Mesenchymal stem cell (in vitro differentiated cells and primary cell): ENCODE measurements around the gene ZFTA.
"Not testable (repeated sequence)": the region's sequence is repeated elsewhere in the genome, so short reads cannot be mapped to it uniquely, and the experiment has no call there.

Experiments
- DNase-seq: peaks from one replicate; pipeline ENCODE4 v3.0.0-alpha.2; 2013
- H2AFZ ChIP-seq: one replicate; pipeline ENCODE4 v1.6.1; 2013; ENCODE audit warnings: low read depth, mild to moderate bottlenecking, control low read depth, inconsistent platforms, low read length, moderate library complexity
- H2AK5ac ChIP-seq: 2 replicates; pipeline ENCODE4 v1.6.1; 2013; ENCODE audit warnings: low read length, moderate library complexity, mild to moderate bottlenecking, inconsistent platforms; ENCODE audit not compliant: severe bottlenecking
- H2BK120ac ChIP-seq: one replicate; pipeline ENCODE4 v1.6.1; 2013; ENCODE audit warnings: low read depth, mild to moderate bottlenecking, inconsistent platforms, low read length, moderate library complexity
- H2BK12ac ChIP-seq, 2 experiments: one replicate each; pipeline ENCODE4 v1.6.1; 2013; ENCODE audit warnings: inconsistent platforms in 2 of 2, low read length in 2 of 2, mild to moderate bottlenecking in 2 of 2, moderate library complexity in 2 of 2, control low read depth in 1 of 2
- H2BK15ac ChIP-seq: one replicate; pipeline ENCODE4 v1.6.1; 2013; ENCODE audit warnings: mild to moderate bottlenecking, low read depth, inconsistent platforms; ENCODE audit not compliant: poor library complexity, severe bottlenecking
- H2BK5ac ChIP-seq: 2 replicates; pipeline ENCODE4 v1.6.1; 2013; ENCODE audit warnings: low read depth, mild to moderate bottlenecking, low read length, control low read depth, inconsistent platforms; ENCODE audit not compliant: poor library complexity, severe bottlenecking
- H3K14ac ChIP-seq, 2 experiments: one replicate each; pipeline ENCODE4 v1.6.1; 2013; ENCODE audit warnings: inconsistent platforms in 2 of 2, low read length in 2 of 2, control low read depth in 1 of 2, mild to moderate bottlenecking in 1 of 2, moderate library complexity in 1 of 2
- H3K18ac ChIP-seq, 2 experiments: one replicate each; pipeline ENCODE4 v1.6.1; 2013; ENCODE audit warnings: inconsistent platforms in 2 of 2, low read length in 2 of 2, control low read depth in 1 of 2, low read depth in 1 of 2, mild to moderate bottlenecking in 1 of 2
- H3K23ac ChIP-seq, 2 experiments: one replicate each; pipeline ENCODE4 v1.6.1; 2013; ENCODE audit warnings: inconsistent platforms in 2 of 2, low read length in 2 of 2, mild to moderate bottlenecking in 2 of 2, moderate library complexity in 2 of 2, control low read depth in 1 of 2
- H3K27ac ChIP-seq: 2 replicates; pipeline ENCODE4 v1.5.1; 2013; ENCODE audit warnings: mild to moderate bottlenecking, moderate library complexity, low read length, control low read depth, inconsistent platforms; ENCODE audit not compliant: poor library complexity, severe bottlenecking
- H3K27me3 ChIP-seq, 2 experiments: 2 replicates each; pipeline versions ENCODE4 v1.6.1 to v1.7.0; 2013; ENCODE audit warnings: low read length in 2 of 2, mild to moderate bottlenecking in 2 of 2, moderate library complexity in 2 of 2, control low read depth in 1 of 2, inconsistent platforms in 1 of 2; ENCODE audit not compliant: control insufficient read depth in 1 of 2, insufficient read depth in 1 of 2
- H3K36me3 ChIP-seq, 2 experiments: 2 replicates each; pipeline versions ENCODE4 v1.6.1 to v1.7.0; 2013; ENCODE audit warnings: low read length in 2 of 2, control low read depth in 1 of 2, inconsistent platforms in 1 of 2, low read depth in 1 of 2, mild to moderate bottlenecking in 1 of 2; ENCODE audit not compliant: insufficient read depth in 2 of 2, control insufficient read depth in 1 of 2
- H3K4ac ChIP-seq, 2 experiments: one replicate each; pipeline ENCODE4 v1.6.1; 2013; ENCODE audit warnings: inconsistent platforms in 2 of 2, low read length in 2 of 2, mild to moderate bottlenecking in 2 of 2, moderate library complexity in 2 of 2, control low read depth in 1 of 2, low read depth in 1 of 2
- H3K4me1 ChIP-seq: 2 replicates; pipeline ENCODE4 v1.6.1; 2013; ENCODE audit warnings: low read depth, low read length, control low read depth; ENCODE audit not compliant: control insufficient read depth, insufficient read depth
- H3K4me2 ChIP-seq: 2 replicates; pipeline ENCODE4 v1.6.1; 2013; ENCODE audit warnings: low read length, mild to moderate bottlenecking, inconsistent platforms; ENCODE audit not compliant: poor library complexity, severe bottlenecking
- H3K4me3 ChIP-seq, 2 experiments: 2 replicates each; pipeline versions ENCODE4 v1.5.1 to v1.7.0; 2013; ENCODE audit warnings: low read length in 2 of 2, mild to moderate bottlenecking in 2 of 2, control low read depth in 1 of 2, low read depth in 1 of 2; ENCODE audit not compliant: insufficient read depth in 1 of 2
- H3K79me1 ChIP-seq: replicated peaks from 2 replicates; pipeline ENCODE4 v1.6.1; 2013; ENCODE audit warnings: mild to moderate bottlenecking, control low read depth, low read length, inconsistent platforms; ENCODE audit not compliant: poor library complexity, severe bottlenecking
- H3K9ac ChIP-seq: 2 replicates; pipeline ENCODE4 v1.7.0; 2013; ENCODE audit warnings: mild to moderate bottlenecking, low read length, moderate library complexity
- H3K9me3 ChIP-seq: 2 replicates; pipeline ENCODE4 v1.7.0; 2013; ENCODE audit warnings: mild to moderate bottlenecking, low read length; ENCODE audit not compliant: control insufficient read depth
- H4K8ac ChIP-seq: one replicate; pipeline ENCODE4 v1.6.1; 2013; ENCODE audit warnings: inconsistent platforms, mild to moderate bottlenecking, low read length, moderate library complexity
- H4K91ac ChIP-seq: one replicate; pipeline ENCODE4 v1.6.1; 2013; ENCODE audit warnings: mild to moderate bottlenecking, low read length, inconsistent platforms
- WGBS: methylation state at CpG from one replicate; pipeline ENCODE4 v1.1.7; 2013; ENCODE audit warnings: mixed read lengths; 5-methylcytosine and 5-hydroxymethylcytosine counted together

Gene ZFTA

DNA sequence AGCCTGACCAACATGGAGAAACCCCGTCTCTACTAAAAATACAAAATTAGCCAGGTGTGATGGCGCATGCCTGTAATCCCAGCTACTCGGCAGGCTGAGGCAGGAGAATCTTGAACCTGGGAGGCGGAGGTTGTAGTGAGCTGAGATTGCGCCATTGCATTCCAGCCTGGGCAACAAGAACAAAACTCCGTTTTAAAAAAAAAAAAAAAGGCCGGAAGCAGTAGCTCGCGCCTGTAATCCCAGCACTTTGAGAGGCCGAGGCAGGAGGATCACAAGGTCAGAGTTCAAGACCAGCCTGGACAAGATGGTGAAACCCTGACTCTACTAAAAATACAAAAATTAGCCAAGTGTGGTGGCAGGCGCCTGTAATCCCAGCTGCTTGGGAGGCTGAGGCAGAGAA lies 41.8 kb upstream of the ZFTA start:
- H4K91ac ChIP-seq, H3K23ac ChIP-seq, H3K4me1 ChIP-seq, H3K27ac ChIP-seq, H2BK120ac ChIP-seq, H3K4ac ChIP-seq, H2BK5ac ChIP-seq, H4K8ac ChIP-seq, H3K9me3 ChIP-seq, H3K14ac ChIP-seq, H3K4me2 ChIP-seq, H3K36me3 ChIP-seq, H3K18ac ChIP-seq, H3K79me1 ChIP-seq, H3K9ac ChIP-seq, H2AFZ ChIP-seq, H2AK5ac ChIP-seq, H3K27me3 ChIP-seq, H2BK15ac ChIP-seq, DNase-seq, H3K4me3 ChIP-seq, H2BK12ac ChIP-seq: not testable (repeated sequence)
- 87% methylated on average over 10 of the region's 11 CpGs for WGBS

DNA sequence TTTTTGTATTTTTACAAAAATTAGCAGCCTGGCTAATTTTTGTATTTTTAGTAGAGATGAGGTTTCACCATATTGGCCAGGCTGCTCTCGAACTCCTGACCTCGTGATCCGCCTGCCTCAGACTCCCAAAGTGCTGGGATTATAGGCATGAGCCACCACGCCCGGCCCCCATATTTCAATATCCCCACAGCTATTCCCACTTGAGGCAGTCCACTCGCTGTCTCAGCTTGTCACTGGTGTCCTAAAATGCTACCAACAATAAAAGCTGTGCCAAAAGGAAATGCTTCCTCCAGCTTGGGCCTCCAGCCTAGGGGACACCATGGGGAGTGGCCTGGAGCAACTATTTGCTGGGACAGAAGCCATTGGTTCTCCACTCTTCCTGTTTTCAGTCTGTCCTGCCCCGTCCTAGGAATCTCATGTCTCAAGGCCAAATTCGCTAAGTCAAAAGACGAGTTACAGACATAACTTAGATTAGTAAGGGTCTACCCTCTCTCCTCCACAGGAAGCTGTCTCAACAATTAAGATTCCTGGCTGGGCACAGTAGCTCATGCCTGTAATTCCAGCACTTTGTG lies 37.4 kb upstream of the ZFTA start:
- H3K23ac ChIP-seq, result no peak overlapping the region
- DNase-seq, result no peak
- 86% methylated on average over 9 of the region's 9 CpGs for WGBS
- H2BK5ac ChIP-seq, result no peak overlapping the region
- no peak overlapping the region for H3K4me2 ChIP-seq
- H2BK120ac ChIP-seq, result no peak overlapping the region
- H3K14ac ChIP-seq, result no peak overlapping the region
- H3K27ac ChIP-seq, result no peak overlapping the region
- H3K4me3 ChIP-seq, result no peak overlapping the region
- no peak overlapping the region for H3K18ac ChIP-seq
- no peak overlapping the region for H2AFZ ChIP-seq
- peaks cover 3% of the 10 kb centered on the region for H3K79me1 ChIP-seq
- H2BK12ac ChIP-seq, result no peak overlapping the region
- H2AK5ac ChIP-seq, result no peak overlapping the region
- no peak overlapping the region for H3K9ac ChIP-seq
- H2BK15ac ChIP-seq, result no peak overlapping the region
- H3K36me3 ChIP-seq, result no peaks in the 10 kb centered on the region
- H4K8ac ChIP-seq, result peak overlapping the region; percentile 59
- no peak overlapping the region for H3K4ac ChIP-seq
- H3K4me1 ChIP-seq, result peaks cover 5% of the 10 kb centered on the region
- H3K27me3 ChIP-seq, result no peaks in the 10 kb centered on the region
- H4K91ac ChIP-seq, result no peak overlapping the region
- no peaks in the 10 kb centered on the region for H3K9me3 ChIP-seq

DNA sequence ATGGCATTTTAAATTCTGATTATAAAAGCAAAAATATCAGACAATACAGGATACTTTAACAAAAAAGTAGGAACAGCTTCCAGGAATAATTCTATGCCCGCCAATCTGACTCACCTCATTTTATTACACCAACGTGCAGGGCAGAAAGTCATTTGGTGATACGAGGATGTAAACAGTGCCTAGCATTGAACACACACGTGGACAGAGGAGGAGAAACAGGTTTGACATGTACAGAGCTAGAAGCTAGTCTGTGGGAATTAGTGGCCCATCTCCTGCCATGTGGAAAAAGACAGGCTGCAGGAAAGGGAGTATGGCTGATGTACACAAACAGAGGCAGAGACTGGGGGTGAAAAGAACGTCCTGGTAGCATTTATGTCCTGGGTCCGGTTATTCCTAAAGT lies 35.7 kb upstream of the ZFTA start:
- H3K9ac ChIP-seq, result no peak overlapping the region
- peaks cover 5% of the 10 kb centered on the region for H3K4me1 ChIP-seq
- no peak overlapping the region for H2BK120ac ChIP-seq
- no peak overlapping the region for H3K4me3 ChIP-seq
- WGBS, result 76% methylated on average over 5 of the region's 6 CpGs
- no peak overlapping the region for H4K91ac ChIP-seq
- no peak overlapping the region for H2BK12ac ChIP-seq
- no peak overlapping the region for H2BK5ac ChIP-seq
- no peak overlapping the region for H3K4ac ChIP-seq
- no peak overlapping the region for H4K8ac ChIP-seq
- H2BK15ac ChIP-seq, result no peak overlapping the region
- no peak overlapping the region for H3K14ac ChIP-seq
- H3K27me3 ChIP-seq, result no peaks in the 10 kb centered on the region
- no peak overlapping the region for H3K18ac ChIP-seq
- H3K4me2 ChIP-seq, result no peak overlapping the region
- H2AK5ac ChIP-seq, result no peak overlapping the region
- no peaks in the 10 kb centered on the region for H3K36me3 ChIP-seq
- H3K79me1 ChIP-seq, result peaks cover 2% of the 10 kb centered on the region
- H3K9me3 ChIP-seq, result no peaks in the 10 kb centered on the region
- DNase-seq, result no peak
- H2AFZ ChIP-seq, result no peak overlapping the region
- H3K23ac ChIP-seq, result no peak overlapping the region
- no peak overlapping the region for H3K27ac ChIP-seq

DNA sequence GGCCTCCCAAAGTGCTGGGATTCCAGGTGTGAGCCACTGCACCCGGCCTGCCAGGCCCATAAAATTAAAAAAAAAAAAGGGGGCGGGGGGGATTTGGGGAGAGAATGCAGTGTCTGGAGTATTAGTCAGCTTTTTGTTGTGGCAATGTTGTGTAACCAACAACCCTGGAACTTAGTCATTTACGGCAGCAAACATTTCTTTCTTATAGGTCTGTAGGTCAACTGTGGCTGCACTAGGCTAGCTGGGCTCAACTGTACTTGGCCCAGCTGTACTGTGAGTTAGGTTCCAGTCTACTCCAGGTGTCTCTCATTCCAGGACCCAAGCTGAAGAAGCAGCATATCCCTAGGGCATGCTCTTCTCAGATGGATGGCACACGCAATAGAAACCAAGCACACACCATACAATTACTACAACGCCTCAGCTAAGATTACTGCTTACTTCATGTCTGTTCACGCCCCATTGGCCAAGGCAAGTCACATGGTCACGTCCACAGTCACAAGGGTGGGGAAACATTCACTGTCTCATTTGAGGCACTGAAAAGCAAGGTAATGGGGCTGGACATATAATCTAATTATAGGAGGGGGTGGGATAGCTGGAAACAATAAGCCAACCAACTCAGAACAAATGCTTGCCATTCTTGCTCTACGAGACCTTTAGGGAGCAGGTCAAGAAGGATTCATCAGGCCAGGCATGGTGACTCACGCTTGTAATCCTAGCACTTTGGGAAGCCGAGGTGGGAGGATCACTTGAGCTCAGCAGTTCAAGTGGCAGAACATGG lies 34.3 kb upstream of the ZFTA start:
- H3K4ac ChIP-seq, result no peak overlapping the region
- WGBS, result 58% methylated on average over 10 of the region's 10 CpGs

More for the DNA sequence above, 34.3 kb upstream of the ZFTA start:
- Histone ChIP-seq H2AK5ac (no peak overlapping the region), H3K36me3 (no peaks in the 10 kb centered on the region), H2AFZ (peak overlapping the region; percentile 30), H3K27me3 (no peaks in the 10 kb centered on the region), H2BK5ac (no peak overlapping the region), H3K4me3 (no peak overlapping the region), H3K4me2 (no peak overlapping the region), H2BK120ac (no peak overlapping the region), H3K14ac (peak overlapping the region in 1 of 2 experiments; percentile 4), H2BK15ac (no peak overlapping the region), H3K9ac (peak overlapping the region; percentile 32), H3K9me3 (no peaks in the 10 kb centered on the region), H2BK12ac (peak overlapping the region in 1 of 2 experiments; percentile 21), H3K27ac (no peak overlapping the region), H3K79me1 (no peaks in the 10 kb centered on the region), H3K23ac (no peak overlapping the region), H3K4me1 (peaks cover 5% of the 10 kb centered on the region), H3K18ac (peak overlapping the region in 1 of 2 experiments; percentile 11), H4K91ac (no peak overlapping the region), H4K8ac (no peak overlapping the region)
- peak; percentile 82 for DNase-seq
